ENCODE measurements around the gene FAM47E. TPM values are rescaled to one million over a fixed set of nuclear protein-coding genes. Genes with fewer than 3 reads are reported as not detected.
"Not testable (repeated sequence)": the region's sequence is repeated elsewhere in the genome, so short reads cannot be mapped to it uniquely, and the experiment has no call there.

FAM47E gene
- polyA plus RNA-seq, 1 donor (not counting 4 experiments of a cell fraction or from before 2014, with no cell fraction given): 0.29 TPM

DNA sequence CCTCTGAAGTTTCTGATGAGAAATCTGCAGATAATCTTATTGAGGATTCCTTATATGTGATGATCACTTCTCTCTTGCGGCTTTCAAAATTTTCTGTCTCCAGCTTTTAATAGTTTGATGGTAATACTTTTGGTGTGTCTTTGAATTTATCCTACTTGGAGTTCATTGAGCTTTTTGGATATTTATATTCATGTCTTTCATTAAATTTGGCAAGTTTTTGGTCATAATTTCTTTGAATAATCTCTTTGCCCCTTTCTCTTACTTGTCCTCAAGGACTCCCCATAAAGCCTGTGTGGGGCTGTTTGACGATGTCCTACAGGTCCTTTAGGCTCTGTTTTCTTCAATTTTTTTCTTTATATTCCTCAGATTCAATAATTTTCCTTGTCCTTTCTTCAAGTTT lies 11.3 kb upstream of the FAM47E start:
- H3K4me3 ChIP-seq (ENCODE audit: control insufficient read depth in 2 of 3, extremely low read depth in 1 of 3, insufficient read depth in 2 of 3, low read depth in 1 of 3, low read length in 3 of 3): no peak overlapping the region
- H3K9ac ChIP-seq (ENCODE audit: control insufficient read depth, extremely low read depth, insufficient read depth, low read length): no peak overlapping the region
- peaks cover 2% of the 10 kb centered on the region for H3K27me3 ChIP-seq (ENCODE audit: control insufficient read depth, extremely low read depth, insufficient read depth, low read length)
- H3K79me2 ChIP-seq (ENCODE audit: control insufficient read depth, insufficient read depth, low read length): no peaks in the 10 kb centered on the region
- no peak overlapping the region for H3K27ac ChIP-seq (ENCODE audit: control insufficient read depth, insufficient read depth, low read length)
- no peak overlapping the region for H3K4me2 ChIP-seq (ENCODE audit: control insufficient read depth, extremely low read depth, insufficient read depth, low read depth, low read length)
- H3K9me3 ChIP-seq (ENCODE audit: control insufficient read depth, low read depth, low read length): peaks cover 4% of the 10 kb centered on the region
- no peak overlapping the region for H2AFZ ChIP-seq (ENCODE audit: control insufficient read depth, low read length)
- DNase-seq (ENCODE audit: low read depth, low spot score) (no peak), FAIRE-seq (no peak)
- no peaks in the 10 kb centered on the region for H4K20me1 ChIP-seq (ENCODE audit: control insufficient read depth, extremely low read depth, insufficient read depth, low read length)
- H3K36me3 ChIP-seq (ENCODE audit: control insufficient read depth in 2 of 2, extremely low read depth in 1 of 2, insufficient read depth in 2 of 2, low read length in 2 of 2): no peaks in the 10 kb centered on the region
- TF ChIP-seq EZH2 (IDR thresholded peaks at IDR 0.05; ENCODE audit: low read length): no peak
- TF ChIP-seq, protein P1, sequence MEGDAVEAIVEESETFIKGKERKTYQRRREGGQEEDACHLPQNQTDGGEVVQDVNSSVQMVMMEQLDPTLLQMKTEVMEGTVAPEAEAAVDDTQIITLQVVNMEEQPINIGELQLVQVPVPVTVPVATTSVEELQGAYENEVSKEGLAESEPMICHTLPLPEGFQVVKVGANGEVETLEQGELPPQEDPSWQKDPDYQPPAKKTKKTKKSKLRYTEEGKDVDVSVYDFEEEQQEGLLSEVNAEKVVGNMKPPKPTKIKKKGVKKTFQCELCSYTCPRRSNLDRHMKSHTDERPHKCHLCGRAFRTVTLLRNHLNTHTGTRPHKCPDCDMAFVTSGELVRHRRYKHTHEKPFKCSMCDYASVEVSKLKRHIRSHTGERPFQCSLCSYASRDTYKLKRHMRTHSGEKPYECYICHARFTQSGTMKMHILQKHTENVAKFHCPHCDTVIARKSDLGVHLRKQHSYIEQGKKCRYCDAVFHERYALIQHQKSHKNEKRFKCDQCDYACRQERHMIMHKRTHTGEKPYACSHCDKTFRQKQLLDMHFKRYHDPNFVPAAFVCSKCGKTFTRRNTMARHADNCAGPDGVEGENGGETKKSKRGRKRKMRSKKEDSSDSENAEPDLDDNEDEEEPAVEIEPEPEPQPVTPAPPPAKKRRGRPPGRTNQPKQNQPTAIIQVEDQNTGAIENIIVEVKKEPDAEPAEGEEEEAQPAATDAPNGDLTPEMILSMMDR (optimal IDR thresholded peaks at IDR 0.05 in 1 of 3, IDR thresholded peaks at IDR 0.05 in 1 of 3, conservative IDR thresholded peaks at IDR 0.05 in 1 of 3; ENCODE audit: extremely low read depth in 1 of 3, insufficient read depth in 2 of 3, low read length in 3 of 3): no peak
- H3K9me1 ChIP-seq (ENCODE audit: control insufficient read depth, extremely low read depth, insufficient read depth, low read length): no peaks in the 10 kb centered on the region
- H3K4me1 ChIP-seq (ENCODE audit: control insufficient read depth, extremely low read depth, insufficient read depth, low read length): peaks cover 9% of the 10 kb centered on the region
- dilution Hi-C loops (cut with MboI; ENCODE audit: extremely low pct_ligation_motif_present, low sequenced_read_pairs): no loop called here

DNA sequence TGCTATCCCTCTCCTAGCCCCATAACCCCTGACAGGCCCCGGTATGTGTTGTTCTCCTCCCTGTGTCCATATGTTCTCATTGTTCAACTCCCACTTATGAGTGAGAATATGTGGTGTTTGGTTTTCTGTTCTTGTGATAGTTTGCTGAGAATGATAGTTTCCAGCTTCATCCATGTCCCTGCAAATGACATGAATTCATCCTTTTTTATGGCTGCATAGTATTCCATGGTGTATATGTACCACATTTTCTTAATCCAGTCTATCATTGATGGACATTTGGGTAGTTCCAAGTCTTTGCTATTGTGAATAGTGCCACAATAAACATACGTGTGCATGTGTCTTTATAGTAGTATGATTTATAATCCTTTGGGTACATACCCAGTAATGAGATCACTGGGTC lies 7.6 kb upstream of the FAM47E start:
- H3K4me1 ChIP-seq (ENCODE audit: control insufficient read depth, extremely low read depth, insufficient read depth, low read length); dilution Hi-C loops (cut with MboI; ENCODE audit: extremely low pct_ligation_motif_present, low sequenced_read_pairs); H3K36me3 ChIP-seq (ENCODE audit: control insufficient read depth in 2 of 2, extremely low read depth in 1 of 2, insufficient read depth in 2 of 2, low read length in 2 of 2); H3K27ac ChIP-seq (ENCODE audit: control insufficient read depth, insufficient read depth, low read length); DNase-seq (ENCODE audit: low read depth, low spot score); H3K4me3 ChIP-seq (ENCODE audit: control insufficient read depth in 2 of 3, extremely low read depth in 1 of 3, insufficient read depth in 2 of 3, low read depth in 1 of 3, low read length in 3 of 3); H3K79me2 ChIP-seq (ENCODE audit: control insufficient read depth, insufficient read depth, low read length); H4K20me1 ChIP-seq (ENCODE audit: control insufficient read depth, extremely low read depth, insufficient read depth, low read length); H3K9me3 ChIP-seq (ENCODE audit: control insufficient read depth, low read depth, low read length); H2AFZ ChIP-seq (ENCODE audit: control insufficient read depth, low read length); FAIRE-seq; H3K9ac ChIP-seq (ENCODE audit: control insufficient read depth, extremely low read depth, insufficient read depth, low read length); H3K9me1 ChIP-seq (ENCODE audit: control insufficient read depth, extremely low read depth, insufficient read depth, low read length); H3K4me2 ChIP-seq (ENCODE audit: control insufficient read depth, extremely low read depth, insufficient read depth, low read depth, low read length): not testable (repeated sequence)
- H3K27me3 ChIP-seq (ENCODE audit: control insufficient read depth, extremely low read depth, insufficient read depth, low read length): peaks cover 12% of the 10 kb centered on the region

DNA sequence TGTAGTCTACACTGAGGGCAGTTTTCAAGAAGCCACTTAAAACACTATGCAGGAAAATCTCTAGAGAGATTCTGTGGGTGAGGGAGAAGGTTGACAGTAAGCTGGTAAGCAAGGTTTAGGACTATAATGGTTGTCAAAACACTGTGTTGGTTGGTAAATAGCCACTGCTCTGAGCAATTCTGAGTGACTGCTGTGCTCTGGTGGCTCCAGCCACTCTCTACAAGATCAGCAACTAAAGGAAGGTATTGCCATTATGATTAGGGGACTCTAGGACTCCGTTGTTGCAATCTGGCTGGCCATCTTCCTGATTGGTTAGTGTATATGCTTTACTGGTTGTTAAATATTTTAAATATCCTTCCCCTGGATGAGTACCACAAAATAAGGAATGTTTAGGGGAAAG lies 5.5 kb upstream of the FAM47E start:
- TF ChIP-seq, protein P1 (optimal IDR thresholded peaks at IDR 0.05 in 1 of 3, IDR thresholded peaks at IDR 0.05 in 1 of 3, conservative IDR thresholded peaks at IDR 0.05 in 1 of 3; ENCODE audit: extremely low read depth in 1 of 3, insufficient read depth in 2 of 3, low read length in 3 of 3): no peak
- TF ChIP-seq EZH2 (IDR thresholded peaks at IDR 0.05; ENCODE audit: low read length): no peak
- DNase-seq (ENCODE audit: low read depth, low spot score) (no peak), FAIRE-seq (no peak)
- Histone ChIP-seq H3K36me3 (ENCODE audit: control insufficient read depth in 2 of 2, extremely low read depth in 1 of 2, insufficient read depth in 2 of 2, low read length in 2 of 2) (no peaks in the 10 kb centered on the region), H2AFZ (ENCODE audit: control insufficient read depth, low read length) (no peak overlapping the region), H3K9me3 (ENCODE audit: control insufficient read depth, low read depth, low read length) (no peaks in the 10 kb centered on the region), H3K4me3 (ENCODE audit: control insufficient read depth in 2 of 3, extremely low read depth in 1 of 3, insufficient read depth in 2 of 3, low read depth in 1 of 3, low read length in 3 of 3) (no peak overlapping the region), H3K27ac (ENCODE audit: control insufficient read depth, insufficient read depth, low read length) (no peak overlapping the region), H3K79me2 (ENCODE audit: control insufficient read depth, insufficient read depth, low read length) (no peaks in the 10 kb centered on the region), H4K20me1 (ENCODE audit: control insufficient read depth, extremely low read depth, insufficient read depth, low read length) (peaks cover 1% of the 10 kb centered on the region), H3K4me2 (ENCODE audit: control insufficient read depth, extremely low read depth, insufficient read depth, low read depth, low read length) (no peak overlapping the region), H3K9ac (ENCODE audit: control insufficient read depth, extremely low read depth, insufficient read depth, low read length) (no peak overlapping the region), H3K9me1 (ENCODE audit: control insufficient read depth, extremely low read depth, insufficient read depth, low read length) (no peaks in the 10 kb centered on the region), H3K4me1 (ENCODE audit: control insufficient read depth, extremely low read depth, insufficient read depth, low read length) (peaks cover 2% of the 10 kb centered on the region), H3K27me3 (ENCODE audit: control insufficient read depth, extremely low read depth, insufficient read depth, low read length) (peaks cover 23% of the 10 kb centered on the region)
- dilution Hi-C loops (cut with MboI; ENCODE audit: extremely low pct_ligation_motif_present, low sequenced_read_pairs): no loop called here

All from keratinocyte (primary cell).